Measurements from ENCODE around the gene TMEM247. TPM values are rescaled to one million over a fixed set of nuclear protein-coding genes. Genes with fewer than 3 reads are reported as not detected.

The TMEM247 gene
- total RNA-seq: not detected
- long read RNA-seq: 0 reads

- intact Hi-C loops (cut with DNase I): no loop called here
- ATAC-seq (ENCODE audit: poor library complexity) (no peak), DNase-seq (no peak)
Observed at GRCh38 chr2:46479265-46479664, at the start of gene TMEM247. TSS of gene TMEM247 (plus strand) at chr2:46479565.

- ATAC-seq (ENCODE audit: poor library complexity) (no peak), DNase-seq (no peak)
- intact Hi-C loops (cut with DNase I): no loop called here
Observed at GRCh38 chr2:46430413-46430812, 49.0 kb upstream of the TMEM247 start.

- intact Hi-C loops (cut with DNase I): no loop called here
- ATAC-seq (ENCODE audit: poor library complexity) (no peak), DNase-seq (no peak)
Observed at GRCh38 chr2:46430992-46431391, 48.4 kb upstream of the TMEM247 start.

- intact Hi-C loops (cut with DNase I): no loop called here
- DNase-seq (no peak), ATAC-seq (ENCODE audit: poor library complexity) (no peak)
Observed at GRCh38 chr2:46431481-46432235, 47.7 kb upstream of the TMEM247 start.

GRCh38 chr2:46434851-46435273 is 44.5 kb upstream of the TMEM247 start:
- ATAC-seq (ENCODE audit: poor library complexity): no peak
- DNase-seq: no peak
- intact Hi-C loops (cut with DNase I): no loop called here

GRCh38 chr2:46435353-46435752 is 44.0 kb upstream of the TMEM247 start:
- intact Hi-C loops (cut with DNase I): no loop called here
- no peak for ATAC-seq (ENCODE audit: poor library complexity)
- no peak for DNase-seq

GRCh38 chr2:46435796-46436360 is 43.5 kb upstream of the TMEM247 start:
- ATAC-seq (ENCODE audit: poor library complexity) (no peak), DNase-seq (no peak)
- intact Hi-C loops (cut with DNase I): no loop called here

- intact Hi-C loops (cut with DNase I): no loop called here
- DNase-seq: no peak
- no peak for ATAC-seq (ENCODE audit: poor library complexity)
Observed at GRCh38 chr2:46436800-46437199, 42.6 kb upstream of the TMEM247 start.

- ATAC-seq (ENCODE audit: poor library complexity) (no peak), DNase-seq (no peak)
- intact Hi-C loops (cut with DNase I): no loop called here
Observed at GRCh38 chr2:46438102-46438501, 41.3 kb upstream of the TMEM247 start.

GRCh38 chr2:46438794-46439193 is 40.6 kb upstream of the TMEM247 start:
- DNase-seq: no peak
- intact Hi-C loops (cut with DNase I): no loop called here
- ATAC-seq (ENCODE audit: poor library complexity): no peak

GRCh38 chr2:46439582-46439981 is 39.8 kb upstream of the TMEM247 start:
- intact Hi-C loops (cut with DNase I): no loop called here
- ATAC-seq (ENCODE audit: poor library complexity) (no peak), DNase-seq (no peak)

- DNase-seq: no peak
- intact Hi-C loops (cut with DNase I): no loop called here
- no peak for ATAC-seq (ENCODE audit: poor library complexity)
Observed at GRCh38 chr2:46441838-46442712, 37.3 kb upstream of the TMEM247 start.

GRCh38 chr2:46444732-46445131 is 34.6 kb upstream of the TMEM247 start:
- DNase-seq (no peak), ATAC-seq (ENCODE audit: poor library complexity) (no peak)
- intact Hi-C loops (cut with DNase I): no loop called here

- ATAC-seq (ENCODE audit: poor library complexity): no peak
- no peak for DNase-seq
- intact Hi-C loops (cut with DNase I): no loop called here
Observed at GRCh38 chr2:46445556-46445955, 33.8 kb upstream of the TMEM247 start.

- DNase-seq (no peak), ATAC-seq (ENCODE audit: poor library complexity) (no peak)
- intact Hi-C loops (cut with DNase I): no loop called here
Observed at GRCh38 chr2:46446871-46447568, 32.3 kb upstream of the TMEM247 start.

- DNase-seq: no peak
- ATAC-seq (ENCODE audit: poor library complexity): no peak
- intact Hi-C loops (cut with DNase I): no loop called here
Observed at GRCh38 chr2:46447649-46448048, 31.7 kb upstream of the TMEM247 start.

GRCh38 chr2:46448111-46448510 is 31.3 kb upstream of the TMEM247 start:
- ATAC-seq (ENCODE audit: poor library complexity) (no peak), DNase-seq (no peak)
- intact Hi-C loops (cut with DNase I): no loop called here

- intact Hi-C loops (cut with DNase I): no loop called here
- ATAC-seq (ENCODE audit: poor library complexity) (no peak), DNase-seq (no peak)
Observed at GRCh38 chr2:46448641-46449040, 30.7 kb upstream of the TMEM247 start.

GRCh38 chr2:46449700-46450099 is 29.7 kb upstream of the TMEM247 start:
- DNase-seq (no peak), ATAC-seq (ENCODE audit: poor library complexity) (no peak)
- intact Hi-C loops (cut with DNase I): no loop called here

All from Right ventricle myocardium superior (tissue), 1 donor.